Hepatocyte (in vitro differentiated cells): Measurements from ENCODE around the gene ZNF3. TPM values are rescaled to one million over a fixed set of nuclear protein-coding genes. Genes with fewer than 3 reads are reported as not detected.
A peak's percentile ranks its signal among the peaks of the same experiment; 100 is the strongest.

Source experiments
- microRNA counts: library from miRNA; unstranded; fragments of <30 nt; microRNA quantifications from one replicate; lab custom pipeline; 2017
- microRNA-seq: library from miRNA; unstranded; fragments of <30 nt; microRNA quantifications from one replicate; pipeline ENCODE4, GENCODE V29; 2017
- polyA plus RNA-seq: library from polyadenylated mRNA; unstranded; fragments of >200 nt; fragmentation: Nextera tagmentation; extraction: Ambion mirVana; gene quantifications from 2 replicates; pipeline ENCODE4 v1.2.1, GENCODE V29; 2016
- small RNA-seq: library from RNA; depleted of rRNA; stranded (forward); fragments of <200 nt; gene quantifications from one replicate; pipeline ENCODE3, GENCODE V24; 2014
- total RNA-seq: library from RNA; depleted of rRNA; stranded (reverse); fragments of >200 nt; gene quantifications from 2 replicates; pipeline ENCODE4 v1.2.3, GENCODE V29; 2014

The ZNF3 gene
- total and polyA plus RNA-seq, 2 experiments from 2014 or later: 20.7 to 35.6 TPM

MicroRNAs encoded within 50 kb of the gene (microRNA counts, 767-probe panel; counts per million panel counts)
- microRNA hsa-miR-106b-5p (lab: Ali Mortazavi, UCI) (7,217 counts per million, percentile 40 among the panel's probes with 10 or more counts), microRNA hsa-miR-25-3p (lab: Ali Mortazavi, UCI) (9,084 counts per million, percentile 70 among the panel's probes with 10 or more counts), microRNA hsa-miR-93-5p (lab: Ali Mortazavi, UCI) (9,914 counts per million, percentile 79 among the panel's probes with 10 or more counts)

Small RNAs within 50 kb of the gene (microRNA-seq; reads per million reads assigned to microRNA genes)
- gene MIR106B: 7,790 reads per million, percentile 92 among the genes with 10 or more reads in this experiment
- gene MIR25: 622 reads per million, percentile 75 among the genes with 10 or more reads in this experiment
- gene MIR93: 10,194 reads per million, percentile 94 among the genes with 10 or more reads in this experiment

Small RNAs within 50 kb of the gene (small RNA-seq; reads per million reads assigned to genes)
- gene MIR106B (51.7 reads per million, percentile 97 among the genes with 10 or more reads in this experiment), gene MIR25 (658 reads per million, percentile 99 among the genes with 10 or more reads in this experiment), gene MIR93 (336 reads per million, percentile 99 among the genes with 10 or more reads in this experiment)

Other genes with a start within 250 kb of the ZNF3 start
- gene OR2AE1, start 204.7 kb downstream of the ZNF3 start, total RNA-seq: not detected in 2 replicates
- not detected in 2 replicates for gene OR2AE1, start 204.7 kb downstream of the ZNF3 start, polyA plus RNA-seq
- 2.7 and 4.0 TPM in 2 replicates for gene TRIM4, start 162.2 kb downstream of the ZNF3 start, total RNA-seq
- 1.4 and 1.5 TPM in 2 replicates for gene TRIM4, start 162.2 kb downstream of the ZNF3 start, polyA plus RNA-seq
- gene GJC3, start 152.1 kb downstream of the ZNF3 start, total RNA-seq: not detected in 2 replicates
- not detected in 2 replicates for gene GJC3, start 152.1 kb downstream of the ZNF3 start, polyA plus RNA-seq
- 46.1 and 52.6 TPM in 2 replicates for gene AZGP1, start 105.7 kb downstream of the ZNF3 start, total RNA-seq
- gene AZGP1, start 105.7 kb downstream of the ZNF3 start, polyA plus RNA-seq: 44.3 and 73.6 TPM in 2 replicates
- 41.1 and 44.0 TPM in 2 replicates for gene ZKSCAN1, start 66.1 kb downstream of the ZNF3 start, total RNA-seq
- 27.0 and 29.2 TPM in 2 replicates for gene ZKSCAN1, start 66.1 kb downstream of the ZNF3 start, polyA plus RNA-seq
- 9.6 and 10.9 TPM in 2 replicates for gene ZSCAN21, start 31.9 kb downstream of the ZNF3 start, total RNA-seq
- gene ZSCAN21, start 31.9 kb downstream of the ZNF3 start, polyA plus RNA-seq: 11.7 and 12.8 TPM in 2 replicates
- gene COPS6, start 7.2 kb upstream of the ZNF3 start, total RNA-seq: 41.9 and 53.7 TPM in 2 replicates
- gene COPS6, start 7.2 kb upstream of the ZNF3 start, polyA plus RNA-seq: 161 and 163 TPM in 2 replicates
- 39.0 and 42.1 TPM in 2 replicates for gene MCM7, start 19.7 kb upstream of the ZNF3 start, total RNA-seq
- gene MCM7, start 19.7 kb upstream of the ZNF3 start, polyA plus RNA-seq: 49.3 and 57.5 TPM in 2 replicates
- gene AP4M1, start 19.9 kb upstream of the ZNF3 start, total RNA-seq: 13.0 and 22.8 TPM in 2 replicates
- 17.4 and 22.0 TPM in 2 replicates for gene AP4M1, start 19.9 kb upstream of the ZNF3 start, polyA plus RNA-seq
- gene TAF6, start 37.6 kb upstream of the ZNF3 start, total RNA-seq: 13.3 and 29.2 TPM in 2 replicates
- 44.2 and 44.3 TPM in 2 replicates for gene TAF6, start 37.6 kb upstream of the ZNF3 start, polyA plus RNA-seq
- gene CNPY4, start 37.9 kb upstream of the ZNF3 start, total RNA-seq: 19.5 and 28.1 TPM in 2 replicates
- 21.3 and 27.4 TPM in 2 replicates for gene CNPY4, start 37.9 kb upstream of the ZNF3 start, polyA plus RNA-seq
- gene MBLAC1, start 45.2 kb upstream of the ZNF3 start, total RNA-seq: 2.7 and 3.2 TPM in 2 replicates
- gene MBLAC1, start 45.2 kb upstream of the ZNF3 start, polyA plus RNA-seq: 3.7 and 4.5 TPM in 2 replicates
- 80.1 and 90.5 TPM in 2 replicates for gene LAMTOR4, start 67.2 kb upstream of the ZNF3 start, total RNA-seq
- gene LAMTOR4, start 67.2 kb upstream of the ZNF3 start, polyA plus RNA-seq: 198 and 228 TPM in 2 replicates
- 7.7 and 14.7 TPM in 2 replicates for gene TRAPPC14, start 77.0 kb upstream of the ZNF3 start, total RNA-seq
- 18.5 and 22.3 TPM in 2 replicates for gene TRAPPC14, start 77.0 kb upstream of the ZNF3 start, polyA plus RNA-seq
- 0.73 and 2.6 TPM in 2 replicates for gene GAL3ST4, start 86.9 kb upstream of the ZNF3 start, total RNA-seq
- 3.3 and 4.3 TPM in 2 replicates for gene GAL3ST4, start 86.9 kb upstream of the ZNF3 start, polyA plus RNA-seq
- 2.0 and 5.3 TPM in 2 replicates for gene GPC2, start 95.7 kb upstream of the ZNF3 start, total RNA-seq
- 3.2 and 4.1 TPM in 2 replicates for gene GPC2, start 95.7 kb upstream of the ZNF3 start, polyA plus RNA-seq
- gene STAG3, start 96.2 kb upstream of the ZNF3 start, total RNA-seq: 0.20 and 1.0 TPM in 2 replicates
- gene STAG3, start 96.2 kb upstream of the ZNF3 start, polyA plus RNA-seq: 3.4 and 4.8 TPM in 2 replicates
- gene PVRIG, start 138.2 kb upstream of the ZNF3 start, total RNA-seq: not detected in 2 replicates
- 1.4 TPM in 2 replicates for gene PVRIG, start 138.2 kb upstream of the ZNF3 start, polyA plus RNA-seq
- not detected in 2 replicates for gene SPDYE3, start 226.0 kb upstream of the ZNF3 start, total RNA-seq
- 3.3 and 3.4 TPM in 2 replicates for gene SPDYE3, start 226.0 kb upstream of the ZNF3 start, polyA plus RNA-seq